NCI-H526 treated with DMSO at 0.1 percent for 48 hours (cell line): ENCODE results near the gene CHCHD3.

Source experiments
- DNase-seq: peaks from one replicate; lab custom pipeline; 2025; lab: John Stamatoyannopoulos, UW

The CHCHD3 gene

GRCh38 chr7:132740176-132740575 lies 341.7 kb downstream of the CHCHD3 start:
- DNase-seq: no peak

- DNase-seq: no peak
Measured at GRCh38 chr7:132739271-132739955, 342.5 kb downstream of the CHCHD3 start.

- no peak for DNase-seq
Measured at GRCh38 chr7:132738254-132738653, 343.6 kb downstream of the CHCHD3 start.

GRCh38 chr7:132735476-132735875 lies 346.4 kb downstream of the CHCHD3 start:
- DNase-seq: no peak
